ENCODE measurements around the gene ST3GAL5. TPM values are rescaled to one million over a fixed set of nuclear protein-coding genes. Genes with fewer than 3 reads are reported as not detected.

The ST3GAL5 gene
- total RNA-seq, 1 donor from 2014 or later, result 76.7 TPM

DNA sequence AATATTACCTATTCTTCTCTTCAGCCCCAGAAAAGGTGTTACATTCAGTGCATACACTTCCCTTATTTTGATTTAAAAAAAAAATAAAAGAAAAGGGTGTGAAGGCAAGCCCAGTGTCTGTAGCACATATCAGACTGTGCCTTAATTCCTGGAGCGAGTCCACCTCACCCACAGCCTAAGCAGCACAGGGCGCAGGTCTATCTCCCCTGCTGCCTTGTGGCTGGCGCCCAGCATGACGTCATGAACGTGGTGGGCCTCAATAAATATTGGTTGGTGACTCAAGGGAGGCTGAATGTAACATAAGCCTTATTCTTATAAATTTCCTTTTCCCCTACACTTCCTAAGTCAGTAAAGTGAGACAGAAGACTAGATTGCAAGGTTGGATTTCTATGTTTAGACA is 26.4 kb downstream of the ST3GAL5 start:
- H3K36me3 ChIP-seq, result peaks cover 44% of the 10 kb centered on the region
- intact Hi-C loops (cut with DNase I), result no loop called here
- no peak overlapping the region for H3K4me3 ChIP-seq
- no peak for ATAC-seq
- TF ChIP-seq, protein P1, sequence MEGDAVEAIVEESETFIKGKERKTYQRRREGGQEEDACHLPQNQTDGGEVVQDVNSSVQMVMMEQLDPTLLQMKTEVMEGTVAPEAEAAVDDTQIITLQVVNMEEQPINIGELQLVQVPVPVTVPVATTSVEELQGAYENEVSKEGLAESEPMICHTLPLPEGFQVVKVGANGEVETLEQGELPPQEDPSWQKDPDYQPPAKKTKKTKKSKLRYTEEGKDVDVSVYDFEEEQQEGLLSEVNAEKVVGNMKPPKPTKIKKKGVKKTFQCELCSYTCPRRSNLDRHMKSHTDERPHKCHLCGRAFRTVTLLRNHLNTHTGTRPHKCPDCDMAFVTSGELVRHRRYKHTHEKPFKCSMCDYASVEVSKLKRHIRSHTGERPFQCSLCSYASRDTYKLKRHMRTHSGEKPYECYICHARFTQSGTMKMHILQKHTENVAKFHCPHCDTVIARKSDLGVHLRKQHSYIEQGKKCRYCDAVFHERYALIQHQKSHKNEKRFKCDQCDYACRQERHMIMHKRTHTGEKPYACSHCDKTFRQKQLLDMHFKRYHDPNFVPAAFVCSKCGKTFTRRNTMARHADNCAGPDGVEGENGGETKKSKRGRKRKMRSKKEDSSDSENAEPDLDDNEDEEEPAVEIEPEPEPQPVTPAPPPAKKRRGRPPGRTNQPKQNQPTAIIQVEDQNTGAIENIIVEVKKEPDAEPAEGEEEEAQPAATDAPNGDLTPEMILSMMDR (IDR thresholded peaks at IDR 0.05), result no peak
- no peak overlapping the region for H3K27ac ChIP-seq
- H3K4me1 ChIP-seq, result peaks cover 20% of the 10 kb centered on the region
- no peak for DNase-seq
- H3K27me3 ChIP-seq, result no peaks in the 10 kb centered on the region
- no peaks in the 10 kb centered on the region for H3K9me3 ChIP-seq

- Histone ChIP-seq H3K27ac (no peak overlapping the region), H3K27me3 (no peaks in the 10 kb centered on the region), H3K4me3 (no peak overlapping the region), H3K4me1 (peaks cover 20% of the 10 kb centered on the region), H3K9me3 (no peaks in the 10 kb centered on the region), H3K36me3 (peaks cover 44% of the 10 kb centered on the region)
- ATAC-seq (no peak), DNase-seq (no peak)
- intact Hi-C loops (cut with DNase I), result no loop called here
- TF ChIP-seq, protein P1 (IDR thresholded peaks at IDR 0.05), result no peak
Measured at GRCh38 chr2:85861650-85862049, 27.1 kb downstream of the ST3GAL5 start.

DNA sequence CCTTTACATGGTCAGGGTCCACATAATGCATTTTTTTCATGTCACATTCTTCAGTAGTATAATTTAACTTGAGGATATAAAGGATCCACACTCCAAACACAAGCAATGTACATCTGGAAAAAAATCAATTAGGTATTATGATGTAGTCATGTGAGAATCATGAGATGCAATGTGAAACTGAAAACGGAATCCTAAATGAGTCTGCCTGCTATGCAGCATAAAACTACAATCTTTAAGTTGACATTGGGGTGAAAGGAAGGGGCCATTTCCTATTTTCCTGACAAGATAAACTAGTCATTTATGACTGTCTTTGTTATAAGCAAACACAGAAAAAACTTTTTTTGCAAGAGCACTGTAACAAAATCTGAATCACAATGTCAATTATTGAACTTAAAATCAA is 27.6 kb downstream of the ST3GAL5 start:
- no peaks in the 10 kb centered on the region for H3K9me3 ChIP-seq
- ATAC-seq (no peak), DNase-seq (no peak)
- H3K36me3 ChIP-seq, result peaks cover 48% of the 10 kb centered on the region
- H3K4me1 ChIP-seq, result peaks cover 15% of the 10 kb centered on the region
- H3K27ac ChIP-seq, result no peak overlapping the region
- H3K4me3 ChIP-seq, result no peak overlapping the region
- H3K27me3 ChIP-seq, result no peaks in the 10 kb centered on the region
- TF ChIP-seq, protein P1 (IDR thresholded peaks at IDR 0.05), result no peak
- intact Hi-C loops (cut with DNase I), result no loop called here

GRCh38 chr2:85858841-85859240 is 29.9 kb downstream of the ST3GAL5 start:
- H3K27me3 ChIP-seq, result no peaks in the 10 kb centered on the region
- H3K27ac ChIP-seq, result no peak overlapping the region
- H3K36me3 ChIP-seq, result peaks cover 56% of the 10 kb centered on the region
- no peaks in the 10 kb centered on the region for H3K9me3 ChIP-seq
- DNase-seq (no peak), ATAC-seq (no peak)
- peaks cover 7% of the 10 kb centered on the region for H3K4me1 ChIP-seq
- TF ChIP-seq, protein P1 (IDR thresholded peaks at IDR 0.05), result no peak
- no peak overlapping the region for H3K4me3 ChIP-seq
- intact Hi-C loops (cut with DNase I), result no loop called here

DNA sequence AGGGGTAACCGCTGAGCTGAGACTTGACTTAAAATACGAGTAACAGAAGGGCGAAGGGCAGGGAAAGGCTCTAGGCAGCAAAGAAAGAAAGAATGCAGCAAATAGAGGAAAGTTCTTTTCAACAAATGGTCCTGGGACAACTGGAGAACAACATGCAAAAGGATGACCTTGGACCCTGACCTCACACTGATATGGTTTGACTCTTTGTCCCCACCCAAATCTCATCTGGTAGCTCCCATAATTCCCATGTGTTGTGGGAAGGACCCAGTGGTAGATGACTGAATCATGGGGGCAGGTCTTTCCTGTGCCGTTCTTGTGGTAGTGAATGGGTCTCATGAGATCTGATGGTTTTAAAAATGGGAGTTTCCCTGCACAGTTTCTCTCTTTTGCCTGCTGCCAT is 33.9 kb downstream of the ST3GAL5 start:
- Histone ChIP-seq H3K27me3 (no peaks in the 10 kb centered on the region), H3K9me3 (no peaks in the 10 kb centered on the region), H3K36me3 (peaks cover 61% of the 10 kb centered on the region), H3K4me1 (peaks cover 17% of the 10 kb centered on the region), H3K27ac (no peak overlapping the region), H3K4me3 (no peak overlapping the region)
- DNase-seq, result no peak
- no peak for ATAC-seq
- intact Hi-C loops (cut with DNase I), result no loop called here
- TF ChIP-seq, protein P1 (IDR thresholded peaks at IDR 0.05), result no peak

GRCh38 chr2:85854166-85854509 is 34.7 kb downstream of the ST3GAL5 start:
- H3K27me3 ChIP-seq, result no peaks in the 10 kb centered on the region
- H3K4me3 ChIP-seq, result peak overlapping the region; percentile 10
- TF ChIP-seq, protein P1 (IDR thresholded peaks at IDR 0.05), result no peak
- H3K4me1 ChIP-seq, result peaks cover 17% of the 10 kb centered on the region
- DNase-seq (no peak), ATAC-seq (no peak)
- peak overlapping the region; percentile 87 for H3K27ac ChIP-seq
- intact Hi-C loops (cut with DNase I), result no loop called here
- H3K36me3 ChIP-seq, result peaks cover 54% of the 10 kb centered on the region
- no peaks in the 10 kb centered on the region for H3K9me3 ChIP-seq

All from upper lobe of right lung (tissue), 1 donor.